ENCODE data around the gene SAMD4A. TPM values are rescaled to one million over a fixed set of nuclear protein-coding genes. Genes with fewer than 3 reads are reported as not detected.

Gene SAMD4A
- total RNA-seq, 1 donor from 2014 or later = 4.7 TPM

GRCh38 chr14:54840798-54841197 lies 273.9 kb downstream of the SAMD4A start:
- Mint-ChIP-seq H3K4me3 (no peak overlapping the region), H3K27me3 (ENCODE audit: low read depth) (no peaks in the 10 kb centered on the region), H3K9me3 (no peaks in the 10 kb centered on the region), H3K4me1 (no peaks in the 10 kb centered on the region), H3K36me3 (ENCODE audit: low read depth) (no peaks in the 10 kb centered on the region), H3K27ac (ENCODE audit: unreplicated experiment) (no peak overlapping the region)
- DNase-seq (ENCODE audit: low read depth, low spot score) = no peak
- no peak for TF ChIP-seq CTCF (conservative IDR thresholded peaks at IDR 0.05)

Other genes with a start within 250 kb of the SAMD4A start
- 39.4 and 43.8 TPM in 2 replicates for gene CDKN3, start 170.1 kb upstream of the SAMD4A start, total RNA-seq
- 118 and 120 TPM in 2 replicates for gene CNIH1, start 125.8 kb upstream of the SAMD4A start, total RNA-seq
- 64.8 and 68.5 TPM in 2 replicates for gene GMFB, start 78.1 kb upstream of the SAMD4A start, total RNA-seq
- gene CGRRF1, start 57.2 kb upstream of the SAMD4A start, total RNA-seq = 17.0 and 23.8 TPM in 2 replicates